SK-N-SH treated with all-trans-retinoic acid at 6 μM for 48 hours (cell line): ENCODE measurements around the gene BTBD19.

Experiments used
- ATAC-seq: fragments of 200-7000 bp; cut with Tn5 transposase; 3 replicates; pipeline ENCODE4 v1.9.1; 2020; ENCODE audit warnings: mild to moderate bottlenecking, moderate library complexity
- ARNTL ChIP-seq: fragments of 450-650 bp; formaldehyde crosslinking; IDR thresholded peaks from 2 replicates; pipeline ENCODE4 v1.5.0; 2020; ENCODE audit warnings: low read depth, mild to moderate bottlenecking, moderate library complexity, borderline replicate concordance
- BACH2 ChIP-seq: fragments of 250-450 bp; sonication (Bioruptor Pico); IDR thresholded peaks from 2 replicates; pipeline ENCODE4 v1.9.0; 2021; ENCODE audit warnings: mild to moderate bottlenecking, borderline replicate concordance
- CSDC2 ChIP-seq: fragments of 250-450 bp; sonication (Bioruptor Pico); IDR thresholded peaks from 2 replicates; pipeline ENCODE4 v1.5.0; 2020; ENCODE audit warnings: mild to moderate bottlenecking, moderate library complexity
- ESRRG ChIP-seq: fragments of 250-450 bp; sonication (Bioruptor Pico); IDR thresholded peaks from 2 replicates; pipeline ENCODE4 v1.6.1; 2021; ENCODE audit warnings: mild to moderate bottlenecking
- GLIS3 ChIP-seq: fragments of 250-450 bp; sonication (Bioruptor Pico); IDR thresholded peaks from 2 replicates; pipeline ENCODE4 v1.5.0; 2020; ENCODE audit warnings: mild to moderate bottlenecking, moderate library complexity
- ISL1 ChIP-seq: fragments of 250-450 bp; sonication (Bioruptor Pico); IDR thresholded peaks from 2 replicates; pipeline ENCODE4 v2.1.2; 2022; ENCODE audit warnings: mild to moderate bottlenecking, moderate library complexity
- OSR1 ChIP-seq: fragments of 250-450 bp; sonication (Bioruptor Pico); IDR thresholded peaks from 2 replicates; pipeline ENCODE4 v1.8.0; 2022; ENCODE audit warnings: moderate library complexity, mild to moderate bottlenecking, inconsistent platforms
- PPARA ChIP-seq: fragments of 250-450 bp; sonication (Bioruptor Pico); IDR thresholded peaks from 2 replicates; pipeline ENCODE4 v1.5.0; 2020; ENCODE audit warnings: mild to moderate bottlenecking, borderline replicate concordance
- SNAI2 ChIP-seq: fragments of 250-450 bp; sonication (Bioruptor Pico); IDR thresholded peaks from 2 replicates; pipeline ENCODE4 v1.5.0; 2020; ENCODE audit warnings: mild to moderate bottlenecking, moderate library complexity
- TCF4 ChIP-seq: fragments of 250-450 bp; sonication (Bioruptor Pico); IDR thresholded peaks from 2 replicates; pipeline ENCODE4 v1.8.0; 2021; ENCODE audit warnings: mild to moderate bottlenecking, moderate library complexity, borderline replicate concordance
- TOX ChIP-seq: fragments of 250-450 bp; sonication (Bioruptor Pico); IDR thresholded peaks from 2 replicates; pipeline ENCODE4 v1.8.0; 2021; ENCODE audit warnings: mild to moderate bottlenecking, moderate library complexity, borderline replicate concordance
- TSHZ2 ChIP-seq: fragments of 250-450 bp; sonication (Bioruptor Pico); IDR thresholded peaks from 2 replicates; pipeline ENCODE4 v1.5.0; 2020; ENCODE audit warnings: mild to moderate bottlenecking, moderate library complexity
- ZC3H10 ChIP-seq: fragments of 250-450 bp; sonication (Bioruptor Pico); IDR thresholded peaks from 2 replicates; pipeline ENCODE4 v1.5.1; 2021; ENCODE audit warnings: mild to moderate bottlenecking, moderate library complexity
- ZFP3 ChIP-seq: fragments of 250-450 bp; sonication (Bioruptor Pico); IDR thresholded peaks from 2 replicates; pipeline ENCODE4 v1.5.0; 2020; ENCODE audit warnings: mild to moderate bottlenecking, moderate library complexity
- ZFP30 ChIP-seq: fragments of 450-650 bp; formaldehyde crosslinking; IDR thresholded peaks from 2 replicates; pipeline ENCODE4 v1.5.0; 2022; ENCODE audit warnings: mild to moderate bottlenecking, moderate library complexity
- ZNF565 ChIP-seq: fragments of 450-650 bp; formaldehyde crosslinking; conservative IDR thresholded peaks from 2 replicates; pipeline ENCODE4 v1.5.0; 2020; ENCODE audit warnings: low read depth, mild to moderate bottlenecking, moderate library complexity
- ZNF70 ChIP-seq: fragments of 450-650 bp; formaldehyde crosslinking; IDR thresholded peaks from 2 replicates; pipeline ENCODE4 v1.5.0; 2020; ENCODE audit warnings: mild to moderate bottlenecking, moderate library complexity
- ZNF8 ChIP-seq: fragments of 450-650 bp; formaldehyde crosslinking; IDR thresholded peaks from 2 replicates; pipeline ENCODE4 v1.5.0; 2020; ENCODE audit warnings: mild to moderate bottlenecking, moderate library complexity
- TF ChIP-seq, protein P1 (sequence below): fragments of 250-450 bp; sonication (Bioruptor Pico); IDR thresholded peaks from 2 replicates; pipeline ENCODE4 v1.8.0; 2020; ENCODE audit warnings: mild to moderate bottlenecking, moderate library complexity, borderline replicate concordance
- TF ChIP-seq, protein P2 (sequence below): fragments of 250-450 bp; sonication (Bioruptor Pico); IDR thresholded peaks from 2 replicates; pipeline ENCODE4 v1.5.1; 2020; ENCODE audit warnings: low read depth, mild to moderate bottlenecking, moderate library complexity
- TF ChIP-seq, protein P3 (sequence below): fragments of 250-450 bp; sonication (Bioruptor Pico); IDR thresholded peaks from 2 replicates; pipeline ENCODE4 v1.8.0; 2021; ENCODE audit warnings: low read depth, mild to moderate bottlenecking, moderate library complexity, borderline replicate concordance

Gene BTBD19

GRCh38 chr1:44851308-44851707 is 43.0 kb downstream of the BTBD19 start:
- ATAC-seq, result no peak
- TF ChIP-seq ISL1 (CRISPR knock-in tag), result no peak
- TF ChIP-seq ZNF70 (CRISPR knock-in tag), result no peak
- no peak for TF ChIP-seq CSDC2 (CRISPR knock-in tag)
- TF ChIP-seq TCF4 (CRISPR knock-in tag), result no peak
- TF ChIP-seq, protein P1, sequence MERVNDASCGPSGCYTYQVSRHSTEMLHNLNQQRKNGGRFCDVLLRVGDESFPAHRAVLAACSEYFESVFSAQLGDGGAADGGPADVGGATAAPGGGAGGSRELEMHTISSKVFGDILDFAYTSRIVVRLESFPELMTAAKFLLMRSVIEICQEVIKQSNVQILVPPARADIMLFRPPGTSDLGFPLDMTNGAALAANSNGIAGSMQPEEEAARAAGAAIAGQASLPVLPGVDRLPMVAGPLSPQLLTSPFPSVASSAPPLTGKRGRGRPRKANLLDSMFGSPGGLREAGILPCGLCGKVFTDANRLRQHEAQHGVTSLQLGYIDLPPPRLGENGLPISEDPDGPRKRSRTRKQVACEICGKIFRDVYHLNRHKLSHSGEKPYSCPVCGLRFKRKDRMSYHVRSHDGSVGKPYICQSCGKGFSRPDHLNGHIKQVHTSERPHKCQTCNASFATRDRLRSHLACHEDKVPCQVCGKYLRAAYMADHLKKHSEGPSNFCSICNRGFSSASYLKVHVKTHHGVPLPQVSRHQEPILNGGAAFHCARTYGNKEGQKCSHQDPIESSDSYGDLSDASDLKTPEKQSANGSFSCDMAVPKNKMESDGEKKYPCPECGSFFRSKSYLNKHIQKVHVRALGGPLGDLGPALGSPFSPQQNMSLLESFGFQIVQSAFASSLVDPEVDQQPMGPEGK (CRISPR knock-in tag), result no peak
- TF ChIP-seq OSR1, result no peak
- no peak for TF ChIP-seq GLIS3
- TF ChIP-seq, all 23 proteins: peak for 0

DNA sequence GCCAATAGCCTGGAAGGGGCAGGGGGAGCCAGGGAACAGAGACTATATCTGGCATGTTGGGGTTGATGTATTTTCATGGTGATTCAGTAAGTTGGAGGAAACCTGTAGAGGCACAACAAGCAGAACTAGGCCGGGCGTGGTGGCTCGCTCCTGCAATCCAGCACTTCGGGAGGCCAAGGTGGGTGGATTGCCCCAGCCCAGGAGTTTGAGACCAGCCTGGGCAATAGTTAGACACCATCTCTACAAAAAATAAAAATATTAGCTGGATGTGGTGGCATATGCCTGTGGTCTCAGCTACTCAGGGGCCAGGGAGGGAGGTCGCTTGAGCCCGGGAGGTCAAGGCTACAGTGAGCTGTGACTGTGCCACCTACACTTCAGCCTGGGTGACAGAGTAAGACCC is 44.9 kb downstream of the BTBD19 start:
- TF ChIP-seq GLIS3, result no peak
- no peak for TF ChIP-seq OSR1
- TF ChIP-seq, protein P2, sequence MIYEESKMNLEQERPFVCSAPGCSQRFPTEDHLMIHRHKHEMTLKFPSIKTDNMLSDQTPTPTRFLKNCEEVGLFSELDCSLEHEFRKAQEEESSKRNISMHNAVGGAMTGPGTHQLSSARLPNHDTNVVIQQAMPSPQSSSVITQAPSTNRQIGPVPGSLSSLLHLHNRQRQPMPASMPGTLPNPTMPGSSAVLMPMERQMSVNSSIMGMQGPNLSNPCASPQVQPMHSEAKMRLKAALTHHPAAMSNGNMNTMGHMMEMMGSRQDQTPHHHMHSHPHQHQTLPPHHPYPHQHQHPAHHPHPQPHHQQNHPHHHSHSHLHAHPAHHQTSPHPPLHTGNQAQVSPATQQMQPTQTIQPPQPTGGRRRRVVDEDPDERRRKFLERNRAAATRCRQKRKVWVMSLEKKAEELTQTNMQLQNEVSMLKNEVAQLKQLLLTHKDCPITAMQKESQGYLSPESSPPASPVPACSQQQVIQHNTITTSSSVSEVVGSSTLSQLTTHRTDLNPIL (CRISPR knock-in tag), result no peak
- no peak for TF ChIP-seq ARNTL (CRISPR knock-in tag)
- TF ChIP-seq CSDC2 (CRISPR knock-in tag), result no peak
- TF ChIP-seq, protein P3, sequence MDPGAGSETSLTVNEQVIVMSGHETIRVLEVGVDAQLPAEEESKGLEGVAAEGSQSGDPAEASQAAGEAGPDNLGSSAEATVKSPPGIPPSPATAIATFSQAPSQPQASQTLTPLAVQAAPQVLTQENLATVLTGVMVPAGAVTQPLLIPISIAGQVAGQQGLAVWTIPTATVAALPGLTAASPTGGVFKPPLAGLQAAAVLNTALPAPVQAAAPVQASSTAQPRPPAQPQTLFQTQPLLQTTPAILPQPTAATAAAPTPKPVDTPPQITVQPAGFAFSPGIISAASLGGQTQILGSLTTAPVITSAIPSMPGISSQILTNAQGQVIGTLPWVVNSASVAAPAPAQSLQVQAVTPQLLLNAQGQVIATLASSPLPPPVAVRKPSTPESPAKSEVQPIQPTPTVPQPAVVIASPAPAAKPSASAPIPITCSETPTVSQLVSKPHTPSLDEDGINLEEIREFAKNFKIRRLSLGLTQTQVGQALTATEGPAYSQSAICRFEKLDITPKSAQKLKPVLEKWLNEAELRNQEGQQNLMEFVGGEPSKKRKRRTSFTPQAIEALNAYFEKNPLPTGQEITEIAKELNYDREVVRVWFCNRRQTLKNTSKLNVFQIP, result no peak
- no peak for TF ChIP-seq ZNF70 (CRISPR knock-in tag)
- TF ChIP-seq, protein P1 (CRISPR knock-in tag), result no peak
- TF ChIP-seq, all 23 proteins: peak for 0
- no peak for ATAC-seq

DNA sequence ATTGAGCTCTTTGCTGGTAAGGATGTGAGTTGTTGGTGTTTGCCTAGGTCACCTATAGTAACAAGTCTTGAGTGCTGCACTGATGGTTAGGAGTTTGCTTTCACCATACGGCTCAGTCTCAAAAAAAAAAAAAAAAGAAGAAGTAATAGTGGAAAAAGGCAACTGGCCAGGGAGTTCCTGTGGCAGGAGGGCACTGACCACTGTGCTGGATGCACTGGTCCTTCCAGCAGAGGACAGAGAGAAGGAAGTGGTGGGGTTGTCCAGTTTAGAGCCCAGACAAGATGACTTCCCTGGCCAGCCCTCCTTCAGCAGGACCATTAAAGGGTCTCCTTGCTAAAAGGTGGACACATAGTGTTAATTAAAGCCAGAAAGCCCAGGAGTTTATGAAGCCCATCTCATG is 46.6 kb downstream of the BTBD19 start:
- TF ChIP-seq, protein P2 (CRISPR knock-in tag), result no peak
- no peak for TF ChIP-seq ZNF565 (CRISPR knock-in tag)
- no peak for TF ChIP-seq PPARA (CRISPR knock-in tag)
- TF ChIP-seq OSR1, result no peak
- no peak for TF ChIP-seq ZNF70 (CRISPR knock-in tag)
- TF ChIP-seq SNAI2 (CRISPR knock-in tag), result no peak
- TF ChIP-seq CSDC2 (CRISPR knock-in tag), result no peak
- TF ChIP-seq TCF4 (CRISPR knock-in tag), result no peak
- no peak for TF ChIP-seq ZFP3
- TF ChIP-seq ISL1 (CRISPR knock-in tag), result no peak
- no peak for TF ChIP-seq ARNTL (CRISPR knock-in tag)
- TF ChIP-seq ZNF8 (CRISPR knock-in tag), result no peak
- TF ChIP-seq ZFP30, result no peak
- TF ChIP-seq TSHZ2 (CRISPR knock-in tag), result no peak
- TF ChIP-seq, protein P3, result no peak
- TF ChIP-seq ESRRG, result no peak
- TF ChIP-seq, protein P1 (CRISPR knock-in tag), result no peak
- no peak for TF ChIP-seq TOX
- no peak for TF ChIP-seq ZC3H10 (CRISPR knock-in tag)
- no peak for TF ChIP-seq BACH2 (CRISPR knock-in tag)
- no peak for ATAC-seq
